Activated B cell treated with CpG ODN at 0.5 μM for 24 hours (primary cell): Measurements from ENCODE around the gene TRABD. TPM values are rescaled to one million over a fixed set of nuclear protein-coding genes. Genes with fewer than 3 reads are reported as not detected.

Source experiments
- ATAC-seq: fragments of 200-7000 bp; cut with Tn5 transposase; one replicate; pipeline ENCODE4 v1.10.0; 2021; ENCODE audit warnings: low read depth, mild to moderate bottlenecking, moderate library complexity
- CTCF ChIA-PET: fragments of 350-600 bp; sonication (Branson Sonifier 250); formaldehyde crosslinking; loops from one replicate; lab custom pipeline; 2021; ENCODE audit warnings: antibody characterized with exemption; lab: Charles Lee
- POLR2A ChIA-PET: fragments of 350-600 bp; sonication (Branson Sonifier 250); formaldehyde crosslinking; loops from one replicate; lab custom pipeline; 2021; ENCODE audit warnings: antibody characterized with exemption; lab: Charles Lee
- DNase-seq: peaks from one replicate; pipeline ENCODE4 v3.0.0; 2022
- H3K27ac Mint-ChIP-seq: one replicate; pipeline ENCODE4 v1.8.0; 2020; ENCODE audit warnings: mixed read lengths
- H3K27me3 Mint-ChIP-seq: one replicate; pipeline ENCODE4 v1.8.0; 2021; ENCODE audit warnings: mixed read lengths
- H3K36me3 Mint-ChIP-seq: one replicate; pipeline ENCODE4 v1.8.0; 2021; ENCODE audit warnings: low read depth, mixed read lengths
- H3K4me1 Mint-ChIP-seq: one replicate; pipeline ENCODE4 v1.8.0; 2021; ENCODE audit warnings: mixed read lengths
- H3K4me3 Mint-ChIP-seq: one replicate; pipeline ENCODE4 v1.8.0; 2020; ENCODE audit warnings: mild to moderate bottlenecking, mixed read lengths
- H3K9me3 Mint-ChIP-seq: one replicate; pipeline ENCODE4 v1.8.0; 2020; ENCODE audit warnings: mixed read lengths
- CTCF ChIP-seq: fragments of 200-600 bp; IDR thresholded peaks from one replicate; pipeline ENCODE4 v1.8.0; 2022; ENCODE audit warnings: antibody characterized with exemption, mild to moderate bottlenecking
- intact Hi-C: fragments of 100-400 bp; cut with micrococcal nuclease; formaldehyde crosslinking; loops from one replicate; pipeline ENCODE4 v1.15.1; 2024
- total RNA-seq: library from RNA; stranded (reverse); gene quantifications from 2 replicates; pipeline ENCODE4 v1.2.3, GENCODE V29; 2022

The TRABD gene
- total RNA-seq, 1 donor from 2014 or later, result 86.4 TPM

- H3K36me3 Mint-ChIP-seq, result peaks cover 63% of the 10 kb centered on the region
- intact Hi-C loops, result no loop called here
- DNase-seq (no peak), ATAC-seq (no peak)
- no peaks in the 10 kb centered on the region for H3K9me3 Mint-ChIP-seq
- H3K27me3 Mint-ChIP-seq, result no peaks in the 10 kb centered on the region
- H3K4me3 Mint-ChIP-seq, result no peak overlapping the region
- H3K4me1 Mint-ChIP-seq, result no peaks in the 10 kb centered on the region
- CTCF ChIA-PET, result interaction anchor here (0.5 kb wide), 1 partner anchor 315 kb away, joined by 6 read pairs; no protein-coding TSS in a partner anchor
- POLR2A ChIA-PET, result no interaction called here
- no peak for TF ChIP-seq CTCF
- H3K27ac Mint-ChIP-seq, result no peak overlapping the region
Observed at GRCh38 chr22:50226063-50226874, 40.6 kb downstream of the TRABD start.

DNA sequence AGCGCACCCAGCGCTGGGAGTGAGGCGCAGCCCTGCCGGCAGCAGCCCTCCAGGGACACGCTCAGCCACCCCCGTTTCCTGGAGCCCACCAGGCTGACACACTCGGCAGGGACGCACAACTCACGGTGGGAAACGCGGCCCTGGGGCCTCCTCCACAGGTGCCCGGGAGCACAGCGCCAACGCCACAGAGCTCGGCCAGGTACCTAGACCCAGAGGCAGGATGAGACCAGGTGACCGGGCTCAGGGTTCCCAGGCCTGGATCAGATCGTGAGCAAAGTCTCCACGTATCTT lies 41.1 kb downstream of the TRABD start:
- Mint-ChIP-seq H3K4me3 (no peak overlapping the region), H3K9me3 (no peaks in the 10 kb centered on the region), H3K27me3 (no peaks in the 10 kb centered on the region), H3K4me1 (no peaks in the 10 kb centered on the region), H3K27ac (no peak overlapping the region), H3K36me3 (peaks cover 64% of the 10 kb centered on the region)
- CTCF ChIA-PET, result no interaction called here
- POLR2A ChIA-PET, result no interaction called here
- ATAC-seq (no peak), DNase-seq (no peak)
- no peak for TF ChIP-seq CTCF
- intact Hi-C loops, result no loop called here

DNA sequence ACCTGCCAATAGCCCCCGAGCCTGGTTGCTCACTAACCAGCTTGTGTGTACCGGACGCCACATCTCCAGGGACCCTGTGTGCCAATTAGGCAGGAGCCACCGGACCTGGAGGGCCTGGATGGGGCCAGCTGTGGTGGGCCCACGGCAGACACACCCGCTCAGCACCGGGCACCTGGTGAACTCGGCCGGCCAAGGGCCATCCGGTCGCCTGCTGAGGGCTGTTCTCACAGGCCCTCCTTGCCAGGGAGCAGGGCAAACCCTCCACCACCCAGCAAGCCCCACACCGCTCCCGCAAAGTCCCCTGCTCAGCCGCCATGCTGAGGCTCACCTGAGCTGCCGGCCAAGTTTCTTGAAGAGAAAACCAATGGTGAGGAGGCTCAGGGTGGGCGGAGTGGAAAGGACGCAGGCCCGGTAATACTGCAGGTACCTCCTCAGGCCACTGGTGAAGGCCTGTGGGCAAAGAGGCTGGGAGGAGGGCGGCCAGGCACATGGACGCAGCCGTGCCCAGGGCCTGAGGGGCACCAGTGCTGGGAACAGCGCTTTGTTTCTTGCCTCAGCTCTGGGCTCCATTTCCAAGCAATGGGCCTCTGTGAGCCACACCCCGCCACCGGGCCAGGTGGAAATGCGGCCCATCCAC lies 42.0 kb downstream of the TRABD start:
- ATAC-seq (no peak), DNase-seq (no peak)
- no peaks in the 10 kb centered on the region for H3K9me3 Mint-ChIP-seq
- H3K4me3 Mint-ChIP-seq, result no peak overlapping the region
- H3K36me3 Mint-ChIP-seq, result peaks cover 60% of the 10 kb centered on the region
- ChIA-PET POLR2A (no interaction called here), CTCF (no interaction called here)
- no peak overlapping the region for H3K27ac Mint-ChIP-seq
- no peaks in the 10 kb centered on the region for H3K27me3 Mint-ChIP-seq
- H3K4me1 Mint-ChIP-seq, result no peaks in the 10 kb centered on the region
- TF ChIP-seq CTCF, result no peak
- intact Hi-C loops, result no loop called here

DNA sequence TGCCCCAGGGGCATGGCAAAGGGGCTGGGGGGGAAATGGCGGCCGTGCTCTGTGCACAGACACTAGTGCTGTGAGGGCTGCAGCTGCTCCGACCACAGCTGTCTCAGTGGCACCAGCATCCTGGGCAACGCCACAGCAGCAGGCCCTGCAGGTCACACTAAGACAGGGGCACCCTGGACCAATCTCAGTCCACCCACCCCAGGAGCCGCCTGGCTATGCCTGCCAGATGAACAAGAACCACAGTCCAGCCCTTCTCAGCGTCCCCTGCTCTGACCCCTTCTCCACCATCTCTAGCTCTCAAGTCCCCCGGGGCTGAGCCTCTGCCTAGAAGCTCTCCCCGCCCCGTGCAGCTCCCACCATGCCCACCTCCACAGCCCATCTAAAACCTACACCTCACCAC lies 42.7 kb downstream of the TRABD start:
- intact Hi-C loops, result no loop called here
- H3K36me3 Mint-ChIP-seq, result peaks cover 61% of the 10 kb centered on the region
- CTCF ChIA-PET, result no interaction called here
- H3K27ac Mint-ChIP-seq, result no peak overlapping the region
- no peak for ATAC-seq
- POLR2A ChIA-PET, result no interaction called here
- no peak overlapping the region for H3K4me3 Mint-ChIP-seq
- TF ChIP-seq CTCF, result no peak
- H3K9me3 Mint-ChIP-seq, result no peaks in the 10 kb centered on the region
- no peaks in the 10 kb centered on the region for H3K4me1 Mint-ChIP-seq
- H3K27me3 Mint-ChIP-seq, result no peaks in the 10 kb centered on the region
- DNase-seq, result no peak

- ChIA-PET POLR2A (no interaction called here), CTCF (no interaction called here)
- no peaks in the 10 kb centered on the region for H3K4me1 Mint-ChIP-seq
- intact Hi-C loops, result no loop called here
- DNase-seq, result no peak
- H3K27me3 Mint-ChIP-seq, result no peaks in the 10 kb centered on the region
- no peaks in the 10 kb centered on the region for H3K9me3 Mint-ChIP-seq
- H3K4me3 Mint-ChIP-seq, result no peak overlapping the region
- H3K36me3 Mint-ChIP-seq, result peaks cover 62% of the 10 kb centered on the region
- no peak for ATAC-seq
- TF ChIP-seq CTCF, result no peak
- no peak overlapping the region for H3K27ac Mint-ChIP-seq
Observed at GRCh38 chr22:50229370-50229769, 43.7 kb downstream of the TRABD start.
